ENCODE data around the gene PRSS57.
"Not testable (repeated sequence)": the region's sequence is repeated elsewhere in the genome, so short reads cannot be mapped to it uniquely, and the experiment has no call there.

The PRSS57 gene

DNA sequence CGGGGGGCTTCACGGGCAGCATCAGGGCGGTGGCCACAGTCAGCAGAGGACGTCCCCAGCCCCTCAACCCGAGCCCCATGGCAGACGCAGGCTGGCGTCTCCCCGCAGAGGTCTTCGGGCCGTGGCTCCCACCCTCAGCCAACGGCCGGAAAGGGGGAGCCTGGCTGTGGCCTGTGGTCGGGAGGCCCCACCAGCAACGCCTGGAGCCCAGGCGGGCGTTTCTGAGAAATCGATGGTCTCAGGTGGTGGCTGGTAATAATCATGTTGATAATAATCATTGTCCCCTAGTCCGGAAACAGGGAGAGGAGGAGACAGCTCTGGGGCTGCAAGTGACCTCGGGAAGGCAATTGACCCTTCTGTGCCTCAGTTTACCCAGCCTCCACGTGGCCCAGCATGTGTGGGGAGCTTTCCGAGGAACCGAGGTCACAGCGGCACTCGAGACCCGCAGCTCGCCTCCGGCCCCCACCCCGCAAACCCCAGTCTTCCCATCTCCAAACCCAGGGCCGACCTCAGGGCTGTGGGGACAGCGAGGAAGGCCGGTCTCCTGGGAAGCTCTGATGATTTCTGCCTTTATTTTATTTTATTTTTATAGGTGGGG lies at the start of gene PRSS57:
TSS of gene PRSS57 (minus strand) at position 101 of the 598 bp plus-strand sequence. CDS start at position 79, 22 bp downstream.
- Histone ChIP-seq H3K9ac (ENCODE audit: low read length) (no peak within 1 kb of the TSS), H3K27me3 (ENCODE audit: control insufficient read depth, insufficient read depth, low read length) (no peaks in the 10 kb centered on the region), H3K36me3 (ENCODE audit: control insufficient read depth, low read depth, low read length) (no peaks in the 10 kb centered on the region), H3K4me3 (ENCODE audit: low read length) (no peak within 1 kb of the TSS), H3K9me3 (ENCODE audit: control insufficient read depth, low read depth, low read length) (no peaks in the 10 kb centered on the region), H3K4me1 (ENCODE audit: control insufficient read depth, low read depth, low read length) (no peaks in the 10 kb centered on the region), H3K27ac (ENCODE audit: low read length) (no peak within 1 kb of the TSS)

GRCh38 chr19:743168-743687 lies 48.0 kb upstream of the PRSS57 start:
- Histone ChIP-seq H3K9ac (ENCODE audit: low read length) (no peak overlapping the region), H3K4me3 (ENCODE audit: low read length) (no peak overlapping the region), H3K27me3 (ENCODE audit: control insufficient read depth, insufficient read depth, low read length) (no peaks in the 10 kb centered on the region), H3K36me3 (ENCODE audit: control insufficient read depth, low read depth, low read length) (no peaks in the 10 kb centered on the region), H3K9me3 (ENCODE audit: control insufficient read depth, low read depth, low read length) (no peaks in the 10 kb centered on the region), H3K27ac (ENCODE audit: low read length) (no peak overlapping the region), H3K4me1 (ENCODE audit: control insufficient read depth, low read depth, low read length) (no peaks in the 10 kb centered on the region)

DNA sequence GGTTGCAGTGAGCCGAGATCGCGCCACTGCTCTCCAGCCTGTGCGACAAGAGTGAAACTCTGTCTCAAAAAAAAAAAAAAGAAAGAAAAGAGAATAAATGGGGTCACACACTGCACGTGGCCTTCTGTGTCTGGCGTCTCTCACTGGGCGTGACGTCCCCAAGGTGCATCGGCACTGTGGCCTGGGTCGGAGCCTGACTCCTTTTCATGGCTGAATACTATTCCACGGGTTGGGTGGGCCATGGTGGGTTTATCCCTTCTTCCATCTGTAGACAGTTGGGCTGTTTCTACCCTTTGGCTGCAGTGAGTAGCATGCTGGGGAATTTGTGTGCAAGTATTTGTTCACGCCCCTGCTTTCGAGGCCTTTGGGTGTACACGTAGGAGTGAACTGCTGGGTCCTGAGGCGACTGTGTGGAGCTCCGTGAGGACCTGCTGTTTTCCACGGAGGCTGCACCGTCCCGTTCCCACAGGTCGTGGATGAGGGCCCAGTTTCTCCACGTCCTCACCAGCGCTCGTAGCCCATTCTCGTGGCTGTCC lies 47.4 kb upstream of the PRSS57 start:
- Histone ChIP-seq H3K4me1 (ENCODE audit: control insufficient read depth, low read depth, low read length) (no peaks in the 10 kb centered on the region), H3K36me3 (ENCODE audit: control insufficient read depth, low read depth, low read length) (no peaks in the 10 kb centered on the region), H3K27ac (ENCODE audit: low read length) (no peak overlapping the region), H3K27me3 (ENCODE audit: control insufficient read depth, insufficient read depth, low read length) (no peaks in the 10 kb centered on the region), H3K9me3 (ENCODE audit: control insufficient read depth, low read depth, low read length) (no peaks in the 10 kb centered on the region), H3K4me3 (ENCODE audit: low read length) (no peak overlapping the region), H3K9ac (ENCODE audit: low read length) (no peak overlapping the region)

- Histone ChIP-seq H3K27ac (ENCODE audit: low read length) (no peak overlapping the region), H3K36me3 (ENCODE audit: control insufficient read depth, low read depth, low read length) (no peaks in the 10 kb centered on the region), H3K9me3 (ENCODE audit: control insufficient read depth, low read depth, low read length) (no peaks in the 10 kb centered on the region), H3K4me3 (ENCODE audit: low read length) (no peak overlapping the region), H3K4me1 (ENCODE audit: control insufficient read depth, low read depth, low read length) (no peaks in the 10 kb centered on the region), H3K27me3 (ENCODE audit: control insufficient read depth, insufficient read depth, low read length) (no peaks in the 10 kb centered on the region), H3K9ac (ENCODE audit: low read length) (no peak overlapping the region)
Observed at GRCh38 chr19:741506-742131, 46.4 kb upstream of the PRSS57 start.

DNA sequence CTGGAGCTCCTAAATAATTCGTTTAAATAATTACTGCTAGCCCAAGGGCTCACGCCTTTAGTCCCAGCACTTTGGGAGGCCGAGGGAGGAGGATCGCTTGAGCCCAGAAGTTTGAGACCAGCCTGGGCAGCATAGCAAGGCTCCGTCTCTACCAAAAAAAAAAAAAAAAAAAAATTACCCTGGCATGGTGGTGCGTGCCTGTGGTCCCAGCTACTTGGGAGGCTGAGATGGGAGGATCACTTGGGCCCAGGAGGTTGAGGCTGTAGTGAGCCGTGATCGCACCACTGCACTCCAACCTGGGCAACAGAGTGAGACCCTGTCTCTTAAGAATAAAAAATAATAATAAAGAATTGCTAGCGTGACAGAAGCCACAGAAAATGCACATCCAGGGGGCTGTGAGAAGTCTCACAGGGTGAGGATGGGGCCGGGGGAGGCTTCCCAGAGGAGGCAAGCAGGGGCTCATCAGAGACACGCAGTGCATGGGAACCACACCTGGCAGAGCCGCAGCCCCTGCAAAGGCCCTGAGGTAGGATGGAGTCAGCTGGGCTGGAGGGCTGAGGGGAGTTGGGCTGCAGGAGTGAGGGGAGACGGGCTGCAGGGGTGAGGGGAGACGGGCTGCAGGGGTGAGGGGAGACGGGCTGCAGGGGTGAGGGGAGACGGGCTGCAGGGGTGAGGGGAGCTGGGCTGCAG lies 45.7 kb upstream of the PRSS57 start:
- H3K4me1 ChIP-seq (ENCODE audit: control insufficient read depth, low read depth, low read length); H3K9ac ChIP-seq (ENCODE audit: low read length); H3K27ac ChIP-seq (ENCODE audit: low read length); H3K27me3 ChIP-seq (ENCODE audit: control insufficient read depth, insufficient read depth, low read length); H3K36me3 ChIP-seq (ENCODE audit: control insufficient read depth, low read depth, low read length); H3K4me3 ChIP-seq (ENCODE audit: low read length); H3K9me3 ChIP-seq (ENCODE audit: control insufficient read depth, low read depth, low read length): not testable (repeated sequence)

- Histone ChIP-seq H3K4me1 (ENCODE audit: control insufficient read depth, low read depth, low read length) (no peaks in the 10 kb centered on the region), H3K9me3 (ENCODE audit: control insufficient read depth, low read depth, low read length) (no peaks in the 10 kb centered on the region), H3K27ac (ENCODE audit: low read length) (no peak overlapping the region), H3K9ac (ENCODE audit: low read length) (no peak overlapping the region), H3K4me3 (ENCODE audit: low read length) (no peak overlapping the region), H3K36me3 (ENCODE audit: control insufficient read depth, low read depth, low read length) (no peaks in the 10 kb centered on the region), H3K27me3 (ENCODE audit: control insufficient read depth, insufficient read depth, low read length) (no peaks in the 10 kb centered on the region)
Observed at GRCh38 chr19:739998-740715, 44.9 kb upstream of the PRSS57 start.

DNA sequence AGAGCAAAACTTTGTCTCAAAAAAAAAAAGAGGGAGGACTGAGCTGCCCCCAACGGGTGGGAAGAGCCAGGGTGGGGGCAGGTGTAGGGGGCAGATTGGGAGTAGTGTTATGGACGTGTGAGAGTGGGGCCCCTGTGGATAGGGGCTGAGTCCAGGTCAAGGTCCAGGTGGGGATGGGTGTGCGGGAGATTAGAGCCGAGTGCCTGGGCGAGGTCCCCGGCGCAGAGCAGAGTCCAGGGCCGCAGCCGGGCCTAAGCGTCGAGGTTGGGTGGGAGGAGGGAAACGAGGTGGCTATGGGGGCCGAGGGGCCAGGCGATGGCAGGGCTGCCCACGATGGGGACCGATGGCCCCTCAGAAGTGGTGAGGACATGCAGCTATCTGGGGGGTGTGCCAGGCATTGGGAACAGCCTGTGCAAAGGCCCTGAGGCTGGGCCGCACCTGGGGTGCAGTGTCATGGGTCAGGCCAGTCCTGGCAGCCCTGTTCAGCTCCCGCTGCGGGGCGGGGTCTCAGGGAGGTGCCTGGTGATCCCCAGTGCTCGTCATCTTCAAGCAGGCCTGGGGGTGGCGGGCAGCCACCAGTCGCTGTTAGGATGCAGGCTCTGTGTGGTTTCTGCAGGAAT lies 43.4 kb upstream of the PRSS57 start:
- no peaks in the 10 kb centered on the region for H3K9me3 ChIP-seq (ENCODE audit: control insufficient read depth, low read depth, low read length)
- H3K4me3 ChIP-seq (ENCODE audit: low read length), result no peak overlapping the region
- H3K27me3 ChIP-seq (ENCODE audit: control insufficient read depth, insufficient read depth, low read length), result no peaks in the 10 kb centered on the region
- H3K4me1 ChIP-seq (ENCODE audit: control insufficient read depth, low read depth, low read length), result no peaks in the 10 kb centered on the region
- H3K27ac ChIP-seq (ENCODE audit: low read length), result no peak overlapping the region
- no peaks in the 10 kb centered on the region for H3K36me3 ChIP-seq (ENCODE audit: control insufficient read depth, low read depth, low read length)
- H3K9ac ChIP-seq (ENCODE audit: low read length), result no peak overlapping the region

DNA sequence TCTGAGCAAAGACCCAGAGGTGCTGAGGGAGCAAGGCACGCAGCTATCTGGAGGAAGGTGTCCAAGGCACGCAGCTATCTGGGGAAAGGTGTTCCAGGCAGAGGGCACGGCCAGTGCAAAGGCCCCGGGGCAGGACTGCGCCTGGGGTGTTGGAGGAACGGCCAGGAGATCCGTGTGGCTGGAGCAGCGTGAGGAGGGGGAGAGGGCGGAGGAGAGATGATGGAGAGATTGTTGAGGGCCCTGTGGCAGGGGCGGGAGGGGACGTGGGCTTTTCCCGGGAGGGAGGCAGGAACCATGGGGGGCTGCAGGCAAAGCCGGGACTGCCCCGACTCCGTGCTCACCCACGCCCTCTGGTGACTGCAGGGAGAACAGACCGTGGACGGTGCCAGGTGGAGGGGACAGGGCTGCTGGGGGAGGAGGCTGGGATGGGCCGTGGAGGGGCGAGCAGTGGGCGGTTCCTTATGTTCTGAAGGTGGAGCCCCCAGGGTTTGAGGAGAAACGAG lies 42.4 kb upstream of the PRSS57 start:
- H3K4me1 ChIP-seq (ENCODE audit: control insufficient read depth, low read depth, low read length), result no peaks in the 10 kb centered on the region
- H3K36me3 ChIP-seq (ENCODE audit: control insufficient read depth, low read depth, low read length), result no peaks in the 10 kb centered on the region
- H3K4me3 ChIP-seq (ENCODE audit: low read length), result no peak overlapping the region
- H3K9ac ChIP-seq (ENCODE audit: low read length), result no peak overlapping the region
- H3K27me3 ChIP-seq (ENCODE audit: control insufficient read depth, insufficient read depth, low read length), result no peaks in the 10 kb centered on the region
- H3K27ac ChIP-seq (ENCODE audit: low read length), result no peak overlapping the region
- H3K9me3 ChIP-seq (ENCODE audit: control insufficient read depth, low read depth, low read length), result no peaks in the 10 kb centered on the region

DNA sequence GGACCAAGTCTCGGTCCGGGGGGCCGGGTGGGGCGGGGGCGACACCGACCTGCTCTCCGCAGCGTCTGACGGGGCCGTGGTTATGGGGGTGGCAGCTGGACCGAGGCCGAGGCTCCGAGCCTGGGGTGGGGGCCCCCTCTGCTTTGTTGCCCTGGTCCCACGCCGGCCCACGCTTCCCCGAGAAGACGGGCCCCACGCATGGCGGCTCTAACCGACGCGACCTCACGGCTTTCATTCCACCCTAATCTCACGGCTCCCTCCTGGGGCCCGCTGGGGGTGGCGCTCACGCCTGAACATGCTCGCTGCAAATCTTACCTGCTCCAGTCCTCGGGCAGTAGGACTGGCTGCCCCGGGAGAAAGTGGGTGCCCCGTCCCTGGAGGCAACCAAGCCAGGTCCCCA lies 40.9 kb upstream of the PRSS57 start:
- Histone ChIP-seq H3K36me3 (ENCODE audit: control insufficient read depth, low read depth, low read length) (no peaks in the 10 kb centered on the region), H3K27ac (ENCODE audit: low read length) (no peak overlapping the region), H3K4me1 (ENCODE audit: control insufficient read depth, low read depth, low read length) (no peaks in the 10 kb centered on the region), H3K4me3 (ENCODE audit: low read length) (no peak overlapping the region), H3K27me3 (ENCODE audit: control insufficient read depth, insufficient read depth, low read length) (no peaks in the 10 kb centered on the region), H3K9ac (ENCODE audit: low read length) (no peak overlapping the region), H3K9me3 (ENCODE audit: control insufficient read depth, low read depth, low read length) (no peaks in the 10 kb centered on the region)

GRCh38 chr19:734716-735115 lies 39.5 kb upstream of the PRSS57 start:
- H3K4me1 ChIP-seq (ENCODE audit: control insufficient read depth, low read depth, low read length), result no peaks in the 10 kb centered on the region

More at GRCh38 chr19:734716-735115, 39.5 kb upstream of the PRSS57 start:
- H3K27me3 ChIP-seq (ENCODE audit: control insufficient read depth, insufficient read depth, low read length), result no peaks in the 10 kb centered on the region
- no peak overlapping the region for H3K4me3 ChIP-seq (ENCODE audit: low read length)
- no peaks in the 10 kb centered on the region for H3K9me3 ChIP-seq (ENCODE audit: control insufficient read depth, low read depth, low read length)
- no peak overlapping the region for H3K9ac ChIP-seq (ENCODE audit: low read length)
- H3K27ac ChIP-seq (ENCODE audit: low read length), result no peak overlapping the region
- H3K36me3 ChIP-seq (ENCODE audit: control insufficient read depth, low read depth, low read length), result no peaks in the 10 kb centered on the region
